K562 (cell line): ENCODE data around the gene GLYATL1B. TPM values are rescaled to one million over a fixed set of nuclear protein-coding genes. Genes with fewer than 3 reads are reported as not detected.

Experiments
- CBX2 ChIP-seq: fragments of 200-600 bp; sonication (generic); IDR thresholded peaks from one replicate; pipeline ENCODE4 v1.6.1; 2012; ENCODE audit warnings: mild to moderate bottlenecking, low read length, inconsistent platforms; ENCODE audit not compliant: insufficient read depth, poor library complexity, severe bottlenecking
- ELF2 ChIP-seq: fragments of 250-450 bp; sonication (Bioruptor Pico); IDR thresholded peaks from 2 replicates; pipeline ENCODE4 v1.5.0; 2021; ENCODE audit warnings: mild to moderate bottlenecking
- HEY1 ChIP-seq: fragments of 250-450 bp; sonication (Bioruptor Pico); IDR thresholded peaks from 2 replicates; pipeline ENCODE4 v1.5.0; 2020; ENCODE audit warnings: mild to moderate bottlenecking, moderate library complexity, borderline replicate concordance
- L3MBTL2 ChIP-seq: fragments of 450-650 bp; IDR thresholded peaks from 2 replicates; pipeline ENCODE4 v1.6.1; 2016; ENCODE audit warnings: mild to moderate bottlenecking, moderate library complexity
- OTX1 ChIP-seq: fragments of 450-650 bp; formaldehyde crosslinking; IDR thresholded peaks from 2 replicates; pipeline ENCODE4 v1.4.0; 2022; ENCODE audit warnings: mild to moderate bottlenecking
- RB1 ChIP-seq: fragments of 450-650 bp; IDR thresholded peaks from 2 replicates; pipeline ENCODE4 v1.6.1; 2017; ENCODE audit warnings: low read depth, mild to moderate bottlenecking
- TEAD1 ChIP-seq, 2 experiments: fragments of 450-650 bp in 1 of 2; sonication (generic) in 1 of 2; formaldehyde crosslinking; IDR thresholded peaks; 2 replicates each; pipeline versions ENCODE4 v1.4.0 to v1.8.0; 2020 to 2022; ENCODE audit warnings: mild to moderate bottlenecking in 2 of 2, missing genetic modification reagents in 1 of 2
- WHSC1 ChIP-seq: IDR thresholded peaks from one replicate; pipeline ENCODE4 v1.6.1; 2012; ENCODE audit warnings: low read length, control low read depth, inconsistent platforms
- ZNF175 ChIP-seq: fragments of 200-800 bp; sonication (Bioruptor generic); IDR thresholded peaks from 2 replicates; pipeline ENCODE4 v1.6.1; 2016; ENCODE audit warnings: low read depth, mild to moderate bottlenecking, missing genetic modification characterization, missing compliant biosample characterization
- ZNF239 ChIP-seq: fragments of 250-450 bp; sonication (Bioruptor Pico); IDR thresholded peaks from 2 replicates; pipeline ENCODE4 v1.4.0; 2020; ENCODE audit warnings: mild to moderate bottlenecking
- polyA plus RNA-seq, 8 experiments: library from polyadenylated mRNA; depleted of rRNA in 4 of 8; stranded (reverse) in 5 of 8; unstranded in 3 of 8; fragments of >200 nt; fragmentation: Nextera tagmentation in 2 of 8; fragmentation: Illumina TruSeq in 1 of 8; extraction: Ambion mirVana in 2 of 8; extraction: Trizol in 1 of 8; gene quantifications; 2 replicates each; pipeline versions ENCODE4 v1.2.1 to v1.2.3, GENCODE V29; 2011 to 2014; ENCODE audit warnings: inconsistent platforms in 1 of 8, missing spikeins in 1 of 8
- total RNA-seq, 7 experiments: library from RNA; depleted of rRNA in 6 of 7; stranded (reverse); fragments of >200 nt in 6 of 7; fragmentation: Illumina TruSeq in 2 of 7; extraction: Trizol in 2 of 7; gene quantifications; 2 replicates each; pipeline versions ENCODE4 v1.2.1 to v1.2.3, GENCODE V29; 2011 to 2021; ENCODE audit warnings: low replicate concordance in 1 of 7
- TF ChIP-seq, protein P1 (sequence below): IDR thresholded peaks from 2 replicates; pipeline ENCODE4 v1.6.1; 2014; ENCODE audit warnings: antibody characterized with exemption
- TF ChIP-seq, protein P2 (sequence below): sonication (generic); formaldehyde crosslinking; IDR thresholded peaks from 2 replicates; pipeline ENCODE4 v1.8.0; 2022; ENCODE audit warnings: mild to moderate bottlenecking, missing genetic modification reagents, borderline replicate concordance
- TF ChIP-seq, protein P3 (sequence below): sonication (generic); formaldehyde crosslinking; IDR thresholded peaks from 2 replicates; pipeline ENCODE4 v1.8.0; 2022; ENCODE audit warnings: mild to moderate bottlenecking, missing genetic modification reagents
- TF ChIP-seq, protein P4 (sequence below): fragments of 250-450 bp; sonication (Bioruptor Pico); IDR thresholded peaks from 2 replicates; pipeline ENCODE4 v1.8.0; 2022; ENCODE audit warnings: moderate library complexity, mild to moderate bottlenecking, inconsistent platforms
- TF ChIP-seq, protein P5 (sequence below): fragments of 250-450 bp; sonication (Bioruptor Pico); IDR thresholded peaks from 2 replicates; pipeline ENCODE4 v1.4.0; 2020; ENCODE audit warnings: mild to moderate bottlenecking, moderate library complexity

GLYATL1B gene
- total and polyA plus RNA-seq, 9 of the 15 experiments (the other 6 are each of a cell fraction or from before 2014, with no cell fraction given): not detected

DNA sequence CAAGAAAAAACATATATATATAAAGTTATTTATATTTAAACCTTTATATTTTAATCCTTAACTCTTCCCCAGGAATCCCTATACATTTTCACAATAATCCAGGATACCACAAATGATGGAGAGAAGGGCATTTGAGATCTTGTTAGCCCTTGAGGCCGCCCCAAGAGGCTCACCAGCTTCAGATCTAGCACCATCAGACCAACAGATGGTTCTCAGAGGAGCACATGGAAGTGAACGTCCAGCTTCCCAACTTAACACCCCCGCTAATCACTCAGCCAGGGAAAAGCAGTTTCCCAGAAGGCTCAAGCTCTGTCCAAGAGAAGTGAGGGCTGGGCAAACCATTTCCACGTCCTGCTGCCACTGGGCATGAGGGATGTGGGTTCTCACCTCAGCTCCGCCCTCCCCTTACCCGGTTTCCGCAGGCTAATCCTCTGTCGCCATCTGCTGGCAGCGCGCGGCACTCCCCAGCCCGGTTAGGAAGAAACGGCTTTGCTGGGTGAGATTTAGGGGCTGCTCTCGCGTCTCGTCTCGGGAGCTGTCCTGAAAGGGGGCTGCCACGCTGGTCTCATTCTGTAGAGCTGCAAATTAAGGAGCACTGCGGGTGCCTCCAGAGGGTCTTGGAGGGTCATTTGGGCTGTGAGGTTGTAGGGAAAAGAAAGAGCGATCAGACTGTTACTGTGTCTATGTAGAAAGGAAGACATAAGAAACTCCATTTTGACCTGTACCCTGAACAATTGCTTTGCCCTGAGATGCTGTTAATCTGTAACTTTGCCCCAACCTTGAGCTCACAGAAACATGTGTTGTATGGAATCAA, 49.7 kb downstream of the GLYATL1B start (continued):
- TF ChIP-seq, protein P1, sequence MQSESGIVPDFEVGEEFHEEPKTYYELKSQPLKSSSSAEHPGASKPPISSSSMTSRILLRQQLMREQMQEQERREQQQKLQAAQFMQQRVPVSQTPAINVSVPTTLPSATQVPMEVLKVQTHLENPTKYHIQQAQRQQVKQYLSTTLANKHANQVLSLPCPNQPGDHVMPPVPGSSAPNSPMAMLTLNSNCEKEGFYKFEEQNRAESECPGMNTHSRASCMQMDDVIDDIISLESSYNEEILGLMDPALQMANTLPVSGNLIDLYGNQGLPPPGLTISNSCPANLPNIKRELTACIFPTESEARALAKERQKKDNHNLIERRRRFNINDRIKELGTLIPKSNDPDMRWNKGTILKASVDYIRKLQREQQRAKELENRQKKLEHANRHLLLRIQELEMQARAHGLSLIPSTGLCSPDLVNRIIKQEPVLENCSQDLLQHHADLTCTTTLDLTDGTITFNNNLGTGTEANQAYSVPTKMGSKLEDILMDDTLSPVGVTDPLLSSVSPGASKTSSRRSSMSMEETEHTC: no peak
- TF ChIP-seq, protein P2, sequence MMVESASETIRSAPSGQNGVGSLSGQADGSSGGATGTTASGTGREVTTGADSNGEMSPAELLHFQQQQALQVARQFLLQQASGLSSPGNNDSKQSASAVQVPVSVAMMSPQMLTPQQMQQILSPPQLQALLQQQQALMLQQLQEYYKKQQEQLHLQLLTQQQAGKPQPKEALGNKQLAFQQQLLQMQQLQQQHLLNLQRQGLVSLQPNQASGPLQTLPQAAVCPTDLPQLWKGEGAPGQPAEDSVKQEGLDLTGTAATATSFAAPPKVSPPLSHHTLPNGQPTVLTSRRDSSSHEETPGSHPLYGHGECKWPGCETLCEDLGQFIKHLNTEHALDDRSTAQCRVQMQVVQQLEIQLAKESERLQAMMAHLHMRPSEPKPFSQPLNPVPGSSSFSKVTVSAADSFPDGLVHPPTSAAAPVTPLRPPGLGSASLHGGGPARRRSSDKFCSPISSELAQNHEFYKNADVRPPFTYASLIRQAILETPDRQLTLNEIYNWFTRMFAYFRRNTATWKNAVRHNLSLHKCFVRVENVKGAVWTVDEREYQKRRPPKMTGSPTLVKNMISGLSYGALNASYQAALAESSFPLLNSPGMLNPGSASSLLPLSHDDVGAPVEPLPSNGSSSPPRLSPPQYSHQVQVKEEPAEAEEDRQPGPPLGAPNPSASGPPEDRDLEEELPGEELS (CRISPR knock-in tag): no peak
- no peak for TF ChIP-seq ZNF239 (CRISPR knock-in tag)
- TF ChIP-seq, protein P3, sequence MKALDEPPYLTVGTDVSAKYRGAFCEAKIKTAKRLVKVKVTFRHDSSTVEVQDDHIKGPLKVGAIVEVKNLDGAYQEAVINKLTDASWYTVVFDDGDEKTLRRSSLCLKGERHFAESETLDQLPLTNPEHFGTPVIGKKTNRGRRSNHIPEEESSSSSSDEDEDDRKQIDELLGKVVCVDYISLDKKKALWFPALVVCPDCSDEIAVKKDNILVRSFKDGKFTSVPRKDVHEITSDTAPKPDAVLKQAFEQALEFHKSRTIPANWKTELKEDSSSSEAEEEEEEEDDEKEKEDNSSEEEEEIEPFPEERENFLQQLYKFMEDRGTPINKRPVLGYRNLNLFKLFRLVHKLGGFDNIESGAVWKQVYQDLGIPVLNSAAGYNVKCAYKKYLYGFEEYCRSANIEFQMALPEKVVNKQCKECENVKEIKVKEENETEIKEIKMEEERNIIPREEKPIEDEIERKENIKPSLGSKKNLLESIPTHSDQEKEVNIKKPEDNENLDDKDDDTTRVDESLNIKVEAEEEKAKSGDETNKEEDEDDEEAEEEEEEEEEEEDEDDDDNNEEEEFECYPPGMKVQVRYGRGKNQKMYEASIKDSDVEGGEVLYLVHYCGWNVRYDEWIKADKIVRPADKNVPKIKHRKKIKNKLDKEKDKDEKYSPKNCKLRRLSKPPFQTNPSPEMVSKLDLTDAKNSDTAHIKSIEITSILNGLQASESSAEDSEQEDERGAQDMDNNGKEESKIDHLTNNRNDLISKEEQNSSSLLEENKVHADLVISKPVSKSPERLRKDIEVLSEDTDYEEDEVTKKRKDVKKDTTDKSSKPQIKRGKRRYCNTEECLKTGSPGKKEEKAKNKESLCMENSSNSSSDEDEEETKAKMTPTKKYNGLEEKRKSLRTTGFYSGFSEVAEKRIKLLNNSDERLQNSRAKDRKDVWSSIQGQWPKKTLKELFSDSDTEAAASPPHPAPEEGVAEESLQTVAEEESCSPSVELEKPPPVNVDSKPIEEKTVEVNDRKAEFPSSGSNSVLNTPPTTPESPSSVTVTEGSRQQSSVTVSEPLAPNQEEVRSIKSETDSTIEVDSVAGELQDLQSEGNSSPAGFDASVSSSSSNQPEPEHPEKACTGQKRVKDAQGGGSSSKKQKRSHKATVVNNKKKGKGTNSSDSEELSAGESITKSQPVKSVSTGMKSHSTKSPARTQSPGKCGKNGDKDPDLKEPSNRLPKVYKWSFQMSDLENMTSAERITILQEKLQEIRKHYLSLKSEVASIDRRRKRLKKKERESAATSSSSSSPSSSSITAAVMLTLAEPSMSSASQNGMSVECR (CRISPR knock-in tag): no peak
- TF ChIP-seq OTX1 (CRISPR knock-in tag): no peak
- TF ChIP-seq, protein P4, sequence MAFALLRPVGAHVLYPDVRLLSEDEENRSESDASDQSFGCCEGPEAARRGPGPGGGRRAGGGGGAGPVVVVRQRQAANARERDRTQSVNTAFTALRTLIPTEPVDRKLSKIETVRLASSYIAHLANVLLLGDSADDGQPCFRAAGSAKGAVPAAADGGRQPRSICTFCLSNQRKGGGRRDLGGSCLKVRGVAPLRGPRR (CRISPR knock-in tag): no peak
- no peak for TF ChIP-seq CBX2
- no peak for TF ChIP-seq WHSC1
- TF ChIP-seq, protein P5, sequence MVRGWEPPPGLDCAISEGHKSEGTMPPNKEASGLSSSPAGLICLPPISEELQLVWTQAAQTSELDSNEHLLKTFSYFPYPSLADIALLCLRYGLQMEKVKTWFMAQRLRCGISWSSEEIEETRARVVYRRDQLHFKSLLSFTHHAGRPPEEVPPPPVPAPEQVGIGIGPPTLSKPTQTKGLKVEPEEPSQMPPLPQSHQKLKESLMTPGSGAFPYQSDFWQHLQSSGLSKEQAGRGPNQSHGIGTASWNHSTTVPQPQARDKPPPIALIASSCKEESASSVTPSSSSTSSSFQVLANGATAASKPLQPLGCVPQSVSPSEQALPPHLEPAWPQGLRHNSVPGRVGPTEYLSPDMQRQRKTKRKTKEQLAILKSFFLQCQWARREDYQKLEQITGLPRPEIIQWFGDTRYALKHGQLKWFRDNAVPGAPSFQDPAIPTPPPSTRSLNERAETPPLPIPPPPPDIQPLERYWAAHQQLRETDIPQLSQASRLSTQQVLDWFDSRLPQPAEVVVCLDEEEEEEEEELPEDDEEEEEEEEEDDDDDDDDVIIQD (CRISPR knock-in tag): no peak
- TF ChIP-seq L3MBTL2: peak; percentile 30; the same call in 1 of the 2 replicates
- 0 out of 4 replicates have a peak, but pooled peaks of 1 of the 2 experiments have one; percentile 38 for TF ChIP-seq TEAD1 (CRISPR knock-in tag; IDR thresholded peaks at IDR 0.05)
- no peak for TF ChIP-seq ELF2 (CRISPR knock-in tag)
- TF ChIP-seq ZNF175: 0 out of 2 replicates have a peak, but pooled peaks have one; percentile 34
- peak; percentile 62; the same call in 1 of the 2 replicates for TF ChIP-seq RB1
- TF ChIP-seq HEY1 (CRISPR knock-in tag): no peak
